GM12878 (cell line): Measurements from ENCODE around the gene NRDE2. TPM values are rescaled to one million over a fixed set of nuclear protein-coding genes. Genes with fewer than 3 reads are reported as not detected.

ENCODE experiments used
- ATAC-seq: fragments of 200-7000 bp; cut with Tn5 transposase; 3 replicates; pipeline ENCODE4 v1.9.1; 2020; ENCODE audit warnings: mild to moderate bottlenecking, moderate library complexity
- BruUV-seq: library from RNA; stranded (reverse); fragments of 400-500 nt; replicated peaks from 2 replicates; lab custom pipeline; 2021; lab: Mats Ljungman, UMichigan
- CTCF ChIA-PET: fragments of 300-600 bp; sonication (Branson Sonifier 250); formaldehyde crosslinking; extraction: SDS; loops from one replicate; lab custom pipeline; 2021; ENCODE audit warnings: inconsistent platforms; lab: Yijun Ruan, JAX
- POLR2A ChIA-PET: fragments of 350-600 bp; formaldehyde crosslinking; extraction: SDS; loops from one replicate; lab custom pipeline; 2021; ENCODE audit warnings: inconsistent platforms; lab: Charles Lee
- RAD21 ChIA-PET: fragments of 300-600 bp; sonication (Branson Sonifier 250); formaldehyde crosslinking; loops from one replicate; lab custom pipeline; 2023; ENCODE audit warnings: antibody characterized with exemption; ENCODE audit not compliant: unreplicated experiment; lab: Charles Lee
- SMC1A ChIA-PET: fragments of 300-600 bp; sonication (Branson Sonifier 250); formaldehyde crosslinking; loops from one replicate; lab custom pipeline; 2023; ENCODE audit not compliant: unreplicated experiment, uncharacterized antibody; lab: Charles Lee
- DNase-seq: peaks from one replicate; pipeline ENCODE4 v3.0.0-alpha.2; 2011; ENCODE audit warnings: low read depth, low spot score
- FAIRE-seq: peaks from 3 replicates; lab custom pipeline; 2011; peaks lifted over from hg19 to GRCh38; lab: Jason Lieb, UNC
- H2AFZ ChIP-seq: 2 replicates; pipeline ENCODE4 v1.6.0; 2011; ENCODE audit warnings: low read depth, low read length, control low read depth; ENCODE audit not compliant: control insufficient read depth
- H3K27ac ChIP-seq: 2 replicates; pipeline ENCODE4 v1.5.1; 2011; ENCODE audit warnings: control low read depth; ENCODE audit not compliant: control insufficient read depth, insufficient read depth
- H3K27me3 ChIP-seq, 2 experiments: replicated peaks in 1 of 2; 2 replicates each; pipeline versions ENCODE4 v1.6.0 to v1.6.1; 2011; ENCODE audit warnings: low read length in 1 of 2; ENCODE audit not compliant: control insufficient read depth in 2 of 2, insufficient read depth in 2 of 2
- H3K36me3 ChIP-seq, 2 experiments: 2 replicates each; pipeline ENCODE4 v1.5.1; 2011; ENCODE audit warnings: low read length in 1 of 2; ENCODE audit not compliant: control insufficient read depth in 2 of 2, insufficient read depth in 2 of 2
- H3K4me1 ChIP-seq: 2 replicates; pipeline ENCODE4 v1.6.1; 2011; ENCODE audit warnings: mild to moderate bottlenecking, low read length, moderate library complexity, mixed read lengths; ENCODE audit not compliant: control insufficient read depth, insufficient read depth
- H3K4me2 ChIP-seq: 2 replicates; pipeline ENCODE4 v1.6.0; 2011; ENCODE audit warnings: control low read depth; ENCODE audit not compliant: control insufficient read depth, insufficient read depth
- H3K4me3 ChIP-seq: fragments of 200-600 bp; sonication (generic); 2 replicates; pipeline ENCODE4 v1.5.1; 2016
- H3K79me2 ChIP-seq: 2 replicates; pipeline ENCODE4 v1.6.0; 2011; ENCODE audit warnings: low read length; ENCODE audit not compliant: control insufficient read depth, insufficient read depth
- H3K9ac ChIP-seq: 2 replicates; pipeline ENCODE4 v1.8.0; 2011; ENCODE audit warnings: low read length, control low read depth, mixed read lengths; ENCODE audit not compliant: control insufficient read depth, insufficient read depth
- H3K9me3 ChIP-seq: replicated peaks from 3 replicates; pipeline ENCODE4 v1.5.1; 2011; ENCODE audit warnings: mild to moderate bottlenecking, low read length; ENCODE audit not compliant: control insufficient read depth, insufficient read depth
- H4K20me1 ChIP-seq: 2 replicates; pipeline ENCODE4 v1.6.0; 2011; ENCODE audit not compliant: control insufficient read depth, insufficient read depth
- ATF2 ChIP-seq: IDR thresholded peaks from 2 replicates; pipeline ENCODE4 v1.6.1; 2012; ENCODE audit warnings: low read length, inconsistent platforms
- BCL3 ChIP-seq: IDR thresholded peaks from 2 replicates; pipeline ENCODE4 v1.6.1; 2011; ENCODE audit warnings: borderline replicate concordance, low read depth, mild to moderate bottlenecking, moderate library complexity, low read length; ENCODE audit not compliant: insufficient read depth, poor library complexity, severe bottlenecking
- CBX5 ChIP-seq: sonication (generic); IDR thresholded peaks from 2 replicates; pipeline ENCODE4 v1.6.1; 2016; ENCODE audit warnings: low read depth, moderate library complexity, mild to moderate bottlenecking, inconsistent platforms
- E2F8 ChIP-seq: fragments of 450-650 bp; IDR thresholded peaks from 2 replicates; pipeline ENCODE4 v1.6.1; 2018; ENCODE audit warnings: mild to moderate bottlenecking, low read depth, moderate library complexity; ENCODE audit not compliant: partially characterized antibody
- KAT2A ChIP-seq: conservative IDR thresholded peaks from 2 replicates; pipeline ENCODE4 v1.6.1; 2011; ENCODE audit warnings: low read depth, low read length; ENCODE audit not compliant: control insufficient read depth
- KDM1A ChIP-seq: fragments of 200-600 bp; sonication (generic); IDR thresholded peaks from 2 replicates; pipeline ENCODE4 v1.6.1; 2016; ENCODE audit warnings: borderline replicate concordance
- MTA2 ChIP-seq: fragments of 450-650 bp; IDR thresholded peaks from 2 replicates; pipeline ENCODE4 v1.6.1; 2016; ENCODE audit warnings: low read depth, mild to moderate bottlenecking, moderate library complexity
- MTA3 ChIP-seq: IDR thresholded peaks from 2 replicates; pipeline ENCODE4 v1.6.1; 2012; ENCODE audit warnings: low read length, inconsistent platforms, borderline replicate concordance
- NR2C1 ChIP-seq: fragments of 450-650 bp; IDR thresholded peaks from 2 replicates; pipeline ENCODE4 v1.6.1; 2017; ENCODE audit warnings: antibody characterized with exemption, mild to moderate bottlenecking, moderate library complexity
- SIX5 ChIP-seq: IDR thresholded peaks from 2 replicates; pipeline ENCODE4 v1.6.1; 2011; ENCODE audit warnings: mild to moderate bottlenecking, low read depth, low read length, moderate library complexity; ENCODE audit not compliant: severe bottlenecking
- YY1 ChIP-seq: IDR thresholded peaks from 2 replicates; pipeline ENCODE4 v1.6.1; 2011; ENCODE audit warnings: low read depth, mild to moderate bottlenecking, low read length
- ZNF217 ChIP-seq: fragments of 450-650 bp; IDR thresholded peaks from 2 replicates; pipeline ENCODE4 v1.6.1; 2017; ENCODE audit warnings: antibody characterized with exemption, mild to moderate bottlenecking
- ZNF592 ChIP-seq: fragments of 450-650 bp; IDR thresholded peaks from 2 replicates; pipeline ENCODE4 v1.6.1; 2017; ENCODE audit warnings: mild to moderate bottlenecking, moderate library complexity
- WGBS: methylation state at CpG from one replicate; pipeline ENCODE4 v1.1.6; 2016; ENCODE audit warnings: low lambda C conversion rate; ENCODE audit not compliant: insufficient replicate concordance, insufficient coverage; ENCODE audit errors: missing lambda C conversion rate; 5-methylcytosine and 5-hydroxymethylcytosine counted together
- in situ Hi-C: fragments of 300-500 bp; cut with MboI; formaldehyde crosslinking; loops from 9 replicates; pipeline ENCODE4 v1.14.3; 2018; ENCODE audit warnings: mixed read lengths
- intact Hi-C: fragments of 100-400 bp; cut with micrococcal nuclease; formaldehyde crosslinking; loops from one replicate; pipeline ENCODE4 v1.14.2; 2022; ENCODE audit not compliant: unreplicated experiment
- polyA plus RNA-seq, 11 experiments: library from polyadenylated mRNA; depleted of rRNA in 4 of 11; unstranded in 6 of 11; stranded (reverse) in 5 of 11; fragments of >200 nt; fragmentation: Nextera tagmentation in 4 of 11; fragmentation: Illumina TruSeq in 1 of 11; extraction: Ambion mirVana in 4 of 11; extraction: Trizol in 1 of 11; gene quantifications; 1 replicate in 1 of 11; 2 replicates in 10 of 11; pipeline versions ENCODE4 v1.2.1 to v1.2.3, GENCODE V29; 2011 to 2016; ENCODE audit warnings: inconsistent platforms in 2 of 11, missing spikeins in 2 of 11, low read depth in 1 of 11
- total RNA-seq, 4 experiments: library from RNA; depleted of rRNA in 3 of 4; stranded (reverse); fragments of >200 nt in 3 of 4; fragmentation: Illumina TruSeq in 1 of 4; extraction: Trizol in 1 of 4; gene quantifications; 2 replicates each; pipeline versions ENCODE4 v1.2.1 to v1.2.3, GENCODE V29; 2013 to 2021

The NRDE2 gene
- total and polyA plus RNA-seq, 10 of the 15 experiments (the other 5 are each of a cell fraction or from before 2014, with no cell fraction given) = 8.3 to 21.0 (median 13.8) TPM

- no peak for ATAC-seq
- H3K4me2 ChIP-seq = no peak overlapping the region
- FAIRE-seq = no peak
- no peak overlapping the region for H3K4me3 ChIP-seq
- H3K27me3 ChIP-seq = no peaks in the 10 kb centered on the region
- peaks cover 0 to 14% of the 10 kb centered on the region in 2 experiments for H3K36me3 ChIP-seq
- CTCF ChIA-PET = interaction anchor here (0.7 to 1.2 kb wide), 2 partner anchors 9 to 895 kb away, joined by 3 read pairs; no protein-coding TSS in a partner anchor
- no peaks in the 10 kb centered on the region for H3K79me2 ChIP-seq
- H2AFZ ChIP-seq = no peak overlapping the region
- no peak overlapping the region for H3K9ac ChIP-seq
- in situ Hi-C loops = no loop called here
- WGBS = 97% methylated on average over 11 of the region's 11 CpGs
- TF ChIP-seq KAT2A (no peak), YY1 (no peak), KDM1A (no peak), ZNF592 (no peak), ATF2 (no peak), NR2C1 (no peak), SIX5 (no peak), MTA3 (no peak), BCL3 (no peak), MTA2 (no peak), ZNF217 (no peak), E2F8 (no peak), CBX5 (no peak)
- H3K9me3 ChIP-seq = no peaks in the 10 kb centered on the region
- intact Hi-C loops = no loop called here
- H4K20me1 ChIP-seq = no peaks in the 10 kb centered on the region
- DNase-seq = no peak
- POLR2A ChIA-PET = interaction anchor here (0.7 kb wide), 1 partner anchor 522 kb away, joined by 4 read pairs; no protein-coding TSS in a partner anchor
- H3K4me1 ChIP-seq = no peaks in the 10 kb centered on the region
- RAD21 ChIA-PET = interaction anchor here (0.9 kb wide), 1 partner anchor 9 kb away, joined by 3 read pairs; no protein-coding TSS in a partner anchor
- BruUV-seq = no TSS peak
- SMC1A ChIA-PET = interaction anchor here (0.7 kb wide), 1 partner anchor 1017 kb away, joined by 3 read pairs; no protein-coding TSS in a partner anchor
- H3K27ac ChIP-seq = no peak overlapping the region
Observed at GRCh38 chr14:90297876-90298629, 33.7 kb downstream of the NRDE2 start.
